ENCODE measurements around the gene SDR42E1.
"Not testable (repeated sequence)": the region's sequence is repeated elsewhere in the genome, so short reads cannot be mapped to it uniquely, and the experiment has no call there.

The SDR42E1 gene

GRCh38 chr16:81994485-81994884 lies 16.8 kb downstream of the SDR42E1 start:
- in situ Hi-C loops (cut with HindIII; ENCODE audit: low pct_ligation_motif_present, low sequenced_read_pairs), result no loop called here
- TF ChIP-seq, protein P1, sequence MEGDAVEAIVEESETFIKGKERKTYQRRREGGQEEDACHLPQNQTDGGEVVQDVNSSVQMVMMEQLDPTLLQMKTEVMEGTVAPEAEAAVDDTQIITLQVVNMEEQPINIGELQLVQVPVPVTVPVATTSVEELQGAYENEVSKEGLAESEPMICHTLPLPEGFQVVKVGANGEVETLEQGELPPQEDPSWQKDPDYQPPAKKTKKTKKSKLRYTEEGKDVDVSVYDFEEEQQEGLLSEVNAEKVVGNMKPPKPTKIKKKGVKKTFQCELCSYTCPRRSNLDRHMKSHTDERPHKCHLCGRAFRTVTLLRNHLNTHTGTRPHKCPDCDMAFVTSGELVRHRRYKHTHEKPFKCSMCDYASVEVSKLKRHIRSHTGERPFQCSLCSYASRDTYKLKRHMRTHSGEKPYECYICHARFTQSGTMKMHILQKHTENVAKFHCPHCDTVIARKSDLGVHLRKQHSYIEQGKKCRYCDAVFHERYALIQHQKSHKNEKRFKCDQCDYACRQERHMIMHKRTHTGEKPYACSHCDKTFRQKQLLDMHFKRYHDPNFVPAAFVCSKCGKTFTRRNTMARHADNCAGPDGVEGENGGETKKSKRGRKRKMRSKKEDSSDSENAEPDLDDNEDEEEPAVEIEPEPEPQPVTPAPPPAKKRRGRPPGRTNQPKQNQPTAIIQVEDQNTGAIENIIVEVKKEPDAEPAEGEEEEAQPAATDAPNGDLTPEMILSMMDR (IDR thresholded peaks at IDR 0.05; ENCODE audit: low read depth, low read length, missing control alignments), result peak; percentile 41
- no peak overlapping the region for H3K27ac ChIP-seq
- no peak overlapping the region for H3K4me3 ChIP-seq (ENCODE audit: low read depth, low read length)
- H3K36me3 ChIP-seq (replicated peaks), result no peaks in the 10 kb centered on the region
- no peak for DNase-seq
- H3K27me3 ChIP-seq (replicated peaks), result no peaks in the 10 kb centered on the region

GRCh38 chr16:81992859-81993258 lies 18.4 kb downstream of the SDR42E1 start:
- TF ChIP-seq, protein P1 (IDR thresholded peaks at IDR 0.05; ENCODE audit: low read depth, low read length, missing control alignments), result no peak
- Histone ChIP-seq H3K4me3 (ENCODE audit: low read depth, low read length) (no peak overlapping the region), H3K36me3 (replicated peaks) (no peaks in the 10 kb centered on the region), H3K27me3 (replicated peaks) (no peaks in the 10 kb centered on the region), H3K27ac (no peak overlapping the region)
- in situ Hi-C loops (cut with HindIII; ENCODE audit: low pct_ligation_motif_present, low sequenced_read_pairs), result no loop called here
- no peak for DNase-seq

- TF ChIP-seq, protein P1 (IDR thresholded peaks at IDR 0.05; ENCODE audit: low read depth, low read length, missing control alignments), result no peak
- H3K27me3 ChIP-seq (replicated peaks), result no peaks in the 10 kb centered on the region
- no peak for DNase-seq
- in situ Hi-C loops (cut with HindIII; ENCODE audit: low pct_ligation_motif_present, low sequenced_read_pairs), result no loop called here
- H3K36me3 ChIP-seq (replicated peaks), result no peaks in the 10 kb centered on the region
- H3K4me3 ChIP-seq (ENCODE audit: low read depth, low read length), result no peak overlapping the region
- H3K27ac ChIP-seq, result no peak overlapping the region
Observed at GRCh38 chr16:81987706-81988105, 23.6 kb downstream of the SDR42E1 start.

- no peak overlapping the region for H3K4me3 ChIP-seq (ENCODE audit: low read depth, low read length)
- no peak overlapping the region for H3K27ac ChIP-seq
- H3K27me3 ChIP-seq (replicated peaks), result no peaks in the 10 kb centered on the region
- in situ Hi-C loops (cut with HindIII; ENCODE audit: low pct_ligation_motif_present, low sequenced_read_pairs), result no loop called here
- DNase-seq, result no peak
- TF ChIP-seq, protein P1 (IDR thresholded peaks at IDR 0.05; ENCODE audit: low read depth, low read length, missing control alignments), result no peak
- no peaks in the 10 kb centered on the region for H3K36me3 ChIP-seq (replicated peaks)
Observed at GRCh38 chr16:81987121-81987520, 24.1 kb downstream of the SDR42E1 start.

DNA sequence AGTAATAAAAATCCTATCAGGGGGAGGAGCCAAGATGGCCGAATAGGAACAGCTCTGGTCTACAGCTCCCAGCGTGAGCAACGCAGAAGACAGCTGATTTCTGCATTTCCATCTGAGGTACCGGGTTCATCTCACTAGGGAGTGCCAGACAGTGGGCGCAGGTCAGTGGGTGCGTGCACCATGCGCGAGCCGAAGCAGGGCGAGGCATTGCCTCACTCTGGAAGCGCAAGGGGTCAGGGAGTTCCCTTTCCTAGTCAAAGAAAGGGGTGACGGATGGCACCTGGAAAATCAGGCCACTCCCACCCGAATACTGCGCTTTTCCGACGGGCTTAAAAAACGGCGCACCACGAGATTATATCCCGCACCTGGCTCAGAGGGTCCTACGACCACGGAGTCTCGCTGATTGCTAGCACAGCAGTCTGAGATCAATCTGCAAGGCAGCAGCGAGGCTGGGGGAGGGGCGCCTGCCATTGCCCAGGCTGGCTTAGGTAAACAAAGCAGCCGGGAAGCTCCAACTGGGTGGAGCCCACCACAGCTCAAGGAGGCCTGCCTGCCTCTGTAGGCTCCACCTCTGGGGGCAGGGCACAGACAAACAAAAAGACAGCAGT lies 33.8 kb downstream of the SDR42E1 start:
- in situ Hi-C loops (cut with HindIII; ENCODE audit: low pct_ligation_motif_present, low sequenced_read_pairs); H3K36me3 ChIP-seq (replicated peaks); H3K4me3 ChIP-seq (ENCODE audit: low read depth, low read length); H3K27ac ChIP-seq; H3K27me3 ChIP-seq (replicated peaks); DNase-seq: not testable (repeated sequence)

GRCh38 chr16:81975637-81976036 lies 35.6 kb downstream of the SDR42E1 start:
- Histone ChIP-seq H3K27ac (no peak overlapping the region), H3K4me3 (ENCODE audit: low read depth, low read length) (no peak overlapping the region), H3K27me3 (replicated peaks) (no peaks in the 10 kb centered on the region), H3K36me3 (replicated peaks) (no peaks in the 10 kb centered on the region)
- TF ChIP-seq, protein P1 (IDR thresholded peaks at IDR 0.05; ENCODE audit: low read depth, low read length, missing control alignments), result no peak
- no peak for DNase-seq
- in situ Hi-C loops (cut with HindIII; ENCODE audit: low pct_ligation_motif_present, low sequenced_read_pairs), result no loop called here
